ENCODE results near the gene TDO2. TPM values are rescaled to one million over a fixed set of nuclear protein-coding genes. Genes with fewer than 3 reads are reported as not detected.

Gene TDO2
- total and polyA plus RNA-seq, 8 donors = 7.4 to 52.4 (median 29.8) TPM

DNA sequence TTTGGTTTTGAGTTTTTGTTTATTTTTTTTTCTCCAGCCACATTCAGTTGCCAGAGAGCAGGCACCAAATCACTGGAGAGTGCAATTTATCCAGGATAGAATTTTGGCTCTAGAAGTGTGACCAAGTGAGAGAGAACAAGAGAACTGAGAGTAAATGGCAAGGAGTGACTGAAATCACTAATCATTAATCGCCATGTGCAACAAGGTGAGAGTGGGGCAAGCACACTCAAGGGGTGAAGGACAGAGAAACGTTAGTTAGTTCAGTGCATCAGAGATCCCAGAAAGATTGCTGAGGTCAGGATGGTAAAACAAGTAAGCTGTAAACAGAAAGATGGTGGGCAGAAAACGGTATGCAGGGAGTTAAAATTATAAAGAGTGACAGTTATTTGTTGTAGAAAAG, 19.6 kb upstream of the TDO2 start:
- intact Hi-C loops (cut with DNase I) = no loop called here
- DNase-seq (no peak), ATAC-seq (no peak)
- H3K36me3 ChIP-seq = no peaks in the 10 kb centered on the region
- H3K4me3 ChIP-seq = no peak overlapping the region
- H3K27me3 ChIP-seq = no peaks in the 10 kb centered on the region
- no peaks in the 10 kb centered on the region for H3K4me1 ChIP-seq
- H3K27ac ChIP-seq = no peak overlapping the region
- TF ChIP-seq, protein P1, sequence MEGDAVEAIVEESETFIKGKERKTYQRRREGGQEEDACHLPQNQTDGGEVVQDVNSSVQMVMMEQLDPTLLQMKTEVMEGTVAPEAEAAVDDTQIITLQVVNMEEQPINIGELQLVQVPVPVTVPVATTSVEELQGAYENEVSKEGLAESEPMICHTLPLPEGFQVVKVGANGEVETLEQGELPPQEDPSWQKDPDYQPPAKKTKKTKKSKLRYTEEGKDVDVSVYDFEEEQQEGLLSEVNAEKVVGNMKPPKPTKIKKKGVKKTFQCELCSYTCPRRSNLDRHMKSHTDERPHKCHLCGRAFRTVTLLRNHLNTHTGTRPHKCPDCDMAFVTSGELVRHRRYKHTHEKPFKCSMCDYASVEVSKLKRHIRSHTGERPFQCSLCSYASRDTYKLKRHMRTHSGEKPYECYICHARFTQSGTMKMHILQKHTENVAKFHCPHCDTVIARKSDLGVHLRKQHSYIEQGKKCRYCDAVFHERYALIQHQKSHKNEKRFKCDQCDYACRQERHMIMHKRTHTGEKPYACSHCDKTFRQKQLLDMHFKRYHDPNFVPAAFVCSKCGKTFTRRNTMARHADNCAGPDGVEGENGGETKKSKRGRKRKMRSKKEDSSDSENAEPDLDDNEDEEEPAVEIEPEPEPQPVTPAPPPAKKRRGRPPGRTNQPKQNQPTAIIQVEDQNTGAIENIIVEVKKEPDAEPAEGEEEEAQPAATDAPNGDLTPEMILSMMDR (IDR thresholded peaks at IDR 0.05) = no peak
- H3K9me3 ChIP-seq = no peaks in the 10 kb centered on the region

DNA sequence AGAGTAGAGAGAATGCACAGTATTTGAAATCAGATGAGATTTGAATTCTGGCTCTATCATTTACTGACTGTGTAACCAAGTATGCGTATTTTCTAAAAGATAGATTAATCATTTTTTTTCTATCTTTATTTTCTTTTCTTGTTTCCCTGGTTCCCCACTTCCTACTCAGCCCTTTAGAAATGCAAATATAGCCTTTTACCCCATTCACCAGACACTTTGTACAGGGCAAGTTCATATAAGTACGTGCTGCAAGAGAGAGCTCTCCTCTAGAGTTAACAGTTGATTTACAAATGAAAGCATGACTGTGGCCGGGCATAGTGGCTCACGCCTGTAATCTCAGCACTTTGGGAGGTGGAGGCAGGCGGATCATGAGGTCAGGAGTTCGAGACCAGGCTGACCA, 17.8 kb upstream of the TDO2 start:
- Histone ChIP-seq H3K9me3 (no peaks in the 10 kb centered on the region), H3K4me3 (no peak overlapping the region), H3K36me3 (no peaks in the 10 kb centered on the region), H3K27ac (no peak overlapping the region), H3K27me3 (no peaks in the 10 kb centered on the region), H3K4me1 (no peaks in the 10 kb centered on the region)
- ATAC-seq (peak; percentile 54), DNase-seq (peak in 1 of 4 donors; percentile 22)
- TF ChIP-seq, protein P1 (IDR thresholded peaks at IDR 0.05) = no peak
- intact Hi-C loops (cut with DNase I) = no loop called here

DNA sequence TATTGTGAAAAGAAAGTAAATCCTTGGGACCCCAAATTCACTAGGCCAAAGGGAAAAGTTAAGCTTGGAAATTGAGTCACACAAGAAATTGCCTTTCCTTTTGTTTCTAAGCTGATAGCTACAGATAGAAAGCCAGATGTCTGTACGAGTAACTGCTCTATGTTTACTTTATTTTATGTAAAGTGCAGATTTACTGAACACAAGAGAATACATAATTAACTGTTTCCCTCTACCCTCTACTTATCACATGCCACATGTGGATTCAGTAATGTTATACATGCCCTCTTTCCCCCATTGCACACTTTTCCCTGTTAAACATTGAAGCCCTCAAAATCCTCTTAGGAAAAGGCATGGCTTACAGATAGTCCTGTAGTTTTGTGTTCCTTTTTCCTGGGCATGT, 16.5 kb upstream of the TDO2 start:
- H3K4me1 ChIP-seq = no peaks in the 10 kb centered on the region
- no peaks in the 10 kb centered on the region for H3K36me3 ChIP-seq
- intact Hi-C loops (cut with DNase I) = no loop called here
- no peaks in the 10 kb centered on the region for H3K9me3 ChIP-seq
- TF ChIP-seq, protein P1 (IDR thresholded peaks at IDR 0.05) = no peak
- H3K4me3 ChIP-seq = no peak overlapping the region
- ATAC-seq (no peak), DNase-seq (no peak)
- H3K27ac ChIP-seq = no peak overlapping the region
- H3K27me3 ChIP-seq = no peaks in the 10 kb centered on the region

DNA sequence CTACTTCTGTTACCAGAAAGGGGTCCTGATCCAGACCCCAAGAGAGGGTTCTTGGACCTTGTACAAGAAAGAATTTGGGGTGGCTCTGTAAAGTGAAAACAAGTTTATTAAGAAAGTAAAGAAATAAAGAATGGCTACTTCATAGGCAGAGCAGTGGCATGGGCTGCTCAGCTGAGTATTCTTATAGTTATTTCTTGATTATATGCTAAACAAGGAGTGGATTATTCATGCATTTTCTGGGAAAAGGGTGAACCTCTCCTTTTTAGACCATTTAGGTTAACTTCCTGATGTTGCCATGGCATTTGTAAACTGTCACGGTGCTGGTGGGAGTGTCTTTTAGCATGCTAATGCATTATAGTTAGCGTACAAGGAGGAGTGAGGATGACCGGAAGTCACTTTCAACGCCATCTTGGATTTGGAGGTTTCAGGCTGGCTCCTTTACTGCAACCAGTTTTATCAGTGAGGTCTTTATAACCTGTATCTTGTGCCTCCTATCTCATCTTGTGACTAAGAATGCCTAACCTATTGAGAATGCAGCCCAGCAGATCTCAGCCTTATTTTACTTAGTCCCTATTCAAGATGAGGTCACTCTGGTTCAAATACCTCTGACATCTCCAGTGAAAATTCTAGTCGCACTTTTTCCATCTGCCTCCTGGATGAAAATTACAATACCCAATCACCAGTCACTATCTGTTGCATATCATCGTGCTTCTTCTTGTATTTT, 15.5 kb upstream of the TDO2 start:
- H3K36me3 ChIP-seq = no peaks in the 10 kb centered on the region
- no peak overlapping the region for H3K27ac ChIP-seq
- no peak overlapping the region for H3K4me3 ChIP-seq
- TF ChIP-seq, protein P1 (IDR thresholded peaks at IDR 0.05) = no peak
- H3K4me1 ChIP-seq = no peaks in the 10 kb centered on the region
- ATAC-seq (no peak), DNase-seq (no peak)
- intact Hi-C loops (cut with DNase I) = no loop called here
- H3K9me3 ChIP-seq = no peaks in the 10 kb centered on the region
- H3K27me3 ChIP-seq = no peaks in the 10 kb centered on the region

DNA sequence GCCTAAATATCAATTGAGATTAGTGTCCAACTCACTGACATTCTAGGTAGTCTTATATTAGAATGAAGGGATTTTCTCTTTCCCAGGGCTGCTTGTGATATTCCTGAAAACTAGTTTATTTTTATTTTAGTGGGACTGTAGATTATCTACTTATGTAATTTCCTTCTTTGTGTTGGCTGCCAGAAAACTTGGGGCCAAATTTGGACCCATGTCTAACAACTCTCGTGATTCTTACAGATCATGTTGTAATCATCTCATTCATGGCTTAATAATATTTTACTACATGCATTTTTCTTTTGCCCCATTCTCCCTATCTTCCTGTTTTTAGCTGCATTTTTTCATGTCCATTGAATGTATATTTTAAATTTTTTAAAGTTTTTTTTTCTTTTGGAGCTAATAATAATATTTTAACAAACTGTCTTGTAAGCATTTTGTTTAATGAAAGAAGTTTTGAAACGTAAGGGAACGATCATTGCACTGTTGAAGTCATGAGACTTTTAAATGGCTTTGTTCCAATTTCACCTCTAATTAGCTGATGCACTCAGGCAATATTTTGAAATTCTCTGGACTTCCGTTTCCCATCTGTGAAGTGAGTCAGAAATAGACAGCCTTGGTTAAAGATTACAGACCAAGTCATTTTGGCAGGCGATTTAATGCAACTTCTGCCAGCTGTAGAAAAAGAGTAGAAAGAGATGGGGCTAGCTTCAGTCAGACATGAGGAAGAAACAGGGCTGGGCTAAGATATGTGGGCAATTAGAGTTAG, 14.3 kb upstream of the TDO2 start:
- ATAC-seq = peak; percentile 71
- Histone ChIP-seq H3K4me1 (no peaks in the 10 kb centered on the region), H3K9me3 (no peaks in the 10 kb centered on the region), H3K36me3 (no peaks in the 10 kb centered on the region), H3K27me3 (no peaks in the 10 kb centered on the region), H3K4me3 (no peak overlapping the region), H3K27ac (no peak overlapping the region)
- peak in 2 of 4 donors; percentile 58 to 72 for DNase-seq
- intact Hi-C loops (cut with DNase I) = no loop called here
- TF ChIP-seq, protein P1 (IDR thresholded peaks at IDR 0.05) = no peak

Data from left lung (tissue), 10 donors.